ENCODE measurements around the gene ADAM19.

Gene ADAM19

GRCh38 chr5:157497875-157498611 lies 77.5 kb downstream of the ADAM19 start:
- Histone ChIP-seq H3K4me3 (no peak overlapping the region), H3K27ac (peak overlapping the region in 1 of 2 donors; percentile 35)
- TF ChIP-seq CTCF (IDR thresholded peaks at IDR 0.05): no peak
- DNase-seq (ENCODE audit: low spot score): no peak

DNA sequence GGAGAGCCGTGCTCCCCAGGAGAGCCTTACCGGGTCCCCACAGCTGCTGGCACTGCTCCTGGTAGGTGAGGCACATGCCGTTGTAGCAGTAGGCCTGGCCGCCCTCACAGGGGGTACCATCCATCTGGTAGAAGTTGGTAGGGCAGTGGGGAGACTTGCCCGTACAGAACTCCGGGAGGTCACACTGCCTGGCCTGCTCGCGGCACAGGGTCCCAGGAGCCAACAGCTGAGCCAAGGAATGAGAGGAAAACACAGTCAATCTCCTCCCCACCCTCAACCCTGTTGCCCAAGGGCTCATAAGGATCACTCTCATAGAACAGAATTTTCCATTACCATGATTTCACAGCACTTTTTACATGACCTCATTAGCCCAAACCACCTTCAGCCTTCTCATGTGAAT lies 78.7 kb downstream of the ADAM19 start:
- DNase-seq (ENCODE audit: low spot score): no peak
- no peak for TF ChIP-seq CTCF (IDR thresholded peaks at IDR 0.05)
- Histone ChIP-seq H3K27ac (peak overlapping the region in 1 of 2 donors; percentile 23), H3K4me3 (no peak overlapping the region)

- H3K4me3 ChIP-seq: no peak overlapping the region
- TF ChIP-seq CTCF (IDR thresholded peaks at IDR 0.05): no peak
- no peak for DNase-seq (ENCODE audit: low spot score)
- no peak overlapping the region for H3K27ac ChIP-seq
These were observed 81.3 kb downstream of the ADAM19 start for GRCh38 chr5:157494178-157494832.

DNA sequence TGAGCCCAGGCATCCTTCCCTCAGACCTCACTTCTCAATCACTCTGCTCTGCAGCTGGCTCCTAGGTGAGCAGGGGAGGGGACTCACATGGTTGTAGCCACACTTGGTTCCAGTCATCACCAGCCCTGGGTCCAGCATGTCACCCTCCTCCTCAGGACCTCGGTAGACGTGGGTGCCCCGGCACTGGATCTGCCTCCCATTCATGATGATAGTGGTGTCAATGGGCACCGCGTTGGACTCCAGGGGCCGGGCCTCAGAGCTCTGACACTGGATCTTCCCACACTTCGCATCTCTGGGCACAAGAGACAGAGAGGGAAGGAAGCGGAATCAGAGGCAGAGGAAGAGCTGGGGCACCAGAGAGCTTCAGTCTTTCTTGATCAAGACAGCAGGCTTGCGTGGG lies 82.7 kb downstream of the ADAM19 start:
- Histone ChIP-seq H3K4me3 (no peak overlapping the region), H3K27ac (no peak overlapping the region)
- TF ChIP-seq CTCF (IDR thresholded peaks at IDR 0.05): no peak
- DNase-seq (ENCODE audit: low spot score): no peak

- Histone ChIP-seq H3K4me3 (no peak overlapping the region), H3K27ac (no peak overlapping the region)
- DNase-seq (ENCODE audit: low spot score): no peak
- TF ChIP-seq CTCF (IDR thresholded peaks at IDR 0.05): no peak
These were observed 84.0 kb downstream of the ADAM19 start for GRCh38 chr5:157491471-157491995.

- H3K27ac ChIP-seq: no peak overlapping the region
- no peak for DNase-seq (ENCODE audit: low spot score)
- TF ChIP-seq CTCF (IDR thresholded peaks at IDR 0.05): no peak
- no peak overlapping the region for H3K4me3 ChIP-seq
These were observed 88.2 kb downstream of the ADAM19 start for GRCh38 chr5:157487358-157487757.

DNA sequence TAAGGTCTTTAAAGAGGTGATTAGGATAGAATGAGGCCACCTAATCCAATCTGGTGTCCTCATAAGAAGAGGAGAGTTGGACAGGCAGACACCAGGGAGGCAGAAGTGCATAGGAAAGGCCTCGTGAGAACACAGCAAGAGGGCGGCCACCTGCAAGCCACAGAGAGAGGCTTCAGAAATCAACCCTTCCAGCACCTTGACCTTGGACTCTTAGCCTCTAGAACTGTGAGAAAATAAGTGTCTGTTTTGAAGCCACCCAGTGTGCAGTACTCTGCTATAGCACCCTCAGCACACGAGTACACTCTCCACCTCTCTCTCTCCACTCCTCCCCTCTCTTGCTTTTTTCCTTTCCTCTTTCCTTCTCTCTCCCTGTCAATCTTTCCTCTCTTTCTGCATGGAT lies 88.7 kb downstream of the ADAM19 start:
- H3K27ac ChIP-seq: no peak overlapping the region
- no peak for TF ChIP-seq CTCF (IDR thresholded peaks at IDR 0.05)
- DNase-seq (ENCODE audit: low spot score): no peak
- no peak overlapping the region for H3K4me3 ChIP-seq
